22Rv1 (cell line): ENCODE data around the gene SWAP70.

Source experiments
- ZFX ChIP-seq: fragments of 450-650 bp; IDR thresholded peaks from 2 replicates; pipeline ENCODE4 v1.6.1; 2017; ENCODE audit warnings: antibody characterized with exemption, borderline replicate concordance
- TF ChIP-seq, protein P1 (sequence below): fragments of 450-650 bp; IDR thresholded peaks from 2 replicates; pipeline ENCODE4 v1.5.1; 2017; ENCODE audit warnings: mild to moderate bottlenecking

- TF ChIP-seq, protein P1, sequence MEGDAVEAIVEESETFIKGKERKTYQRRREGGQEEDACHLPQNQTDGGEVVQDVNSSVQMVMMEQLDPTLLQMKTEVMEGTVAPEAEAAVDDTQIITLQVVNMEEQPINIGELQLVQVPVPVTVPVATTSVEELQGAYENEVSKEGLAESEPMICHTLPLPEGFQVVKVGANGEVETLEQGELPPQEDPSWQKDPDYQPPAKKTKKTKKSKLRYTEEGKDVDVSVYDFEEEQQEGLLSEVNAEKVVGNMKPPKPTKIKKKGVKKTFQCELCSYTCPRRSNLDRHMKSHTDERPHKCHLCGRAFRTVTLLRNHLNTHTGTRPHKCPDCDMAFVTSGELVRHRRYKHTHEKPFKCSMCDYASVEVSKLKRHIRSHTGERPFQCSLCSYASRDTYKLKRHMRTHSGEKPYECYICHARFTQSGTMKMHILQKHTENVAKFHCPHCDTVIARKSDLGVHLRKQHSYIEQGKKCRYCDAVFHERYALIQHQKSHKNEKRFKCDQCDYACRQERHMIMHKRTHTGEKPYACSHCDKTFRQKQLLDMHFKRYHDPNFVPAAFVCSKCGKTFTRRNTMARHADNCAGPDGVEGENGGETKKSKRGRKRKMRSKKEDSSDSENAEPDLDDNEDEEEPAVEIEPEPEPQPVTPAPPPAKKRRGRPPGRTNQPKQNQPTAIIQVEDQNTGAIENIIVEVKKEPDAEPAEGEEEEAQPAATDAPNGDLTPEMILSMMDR: no peak
- no peak for TF ChIP-seq ZFX
Observed at GRCh38 chr11:9755561-9756185, 91.8 kb downstream of the SWAP70 start.
